Esophagus muscularis mucosa (tissue), 4 donors: Measurements from ENCODE around the gene FAM181A. TPM values are rescaled to one million over a fixed set of nuclear protein-coding genes. Genes with fewer than 3 reads are reported as not detected.

Source experiments
- DNase-seq: peaks from one replicate; pipeline ENCODE4 v3.0.0-alpha.2; 2017; ENCODE audit errors: extremely low spot score
- H3K27ac ChIP-seq, 4 donors: fragments of 200-600 bp; sonication (generic); replicated peaks in 1 of 4; 1 replicate in 3 of 4; 2 replicates in 1 of 4; pipeline ENCODE4 v1.5.1; 2016 to 2019; ENCODE audit warnings: mild to moderate bottlenecking in 1 of 4
- H3K27me3 ChIP-seq, 4 donors: fragments of 200-600 bp; sonication (generic); one replicate each; pipeline versions ENCODE4 v1.5.1 to v1.6.0; 2016 to 2019
- H3K36me3 ChIP-seq, 4 donors: fragments of 200-600 bp; sonication (generic); one replicate each; pipeline ENCODE4 v1.5.1; 2016 to 2019
- H3K4me1 ChIP-seq, 4 donors: fragments of 200-600 bp; sonication (generic); one replicate each; pipeline ENCODE4 v1.5.1; 2016 to 2019
- H3K4me3 ChIP-seq, 4 donors: fragments of 200-600 bp; sonication (generic); 1 replicate in 2 of 4; 2 replicates in 2 of 4; pipeline ENCODE4 v1.5.1; 2016 to 2019; ENCODE audit warnings: mild to moderate bottlenecking in 4 of 4, moderate library complexity in 1 of 4
- H3K9me3 ChIP-seq, 4 donors: fragments of 200-600 bp; sonication (generic); 1 replicate in 3 of 4; 2 replicates in 1 of 4; pipeline ENCODE4 v1.5.1; 2016 to 2019
- CTCF ChIP-seq, 3 experiments: fragments of 200-600 bp in 2 of 3; fragments of 450-650 bp in 1 of 3; sonication (generic) in 2 of 3; IDR thresholded peaks; one replicate each; pipeline ENCODE4 v1.5.1; 2017 to 2019; ENCODE audit warnings: antibody characterized with exemption in 3 of 3, mild to moderate bottlenecking in 2 of 3, moderate library complexity in 1 of 3
- EP300 ChIP-seq: sonication (generic); formaldehyde crosslinking; IDR thresholded peaks from one replicate; pipeline ENCODE4 v1.6.1; 2017; ENCODE audit warnings: antibody characterized with exemption
- POLR2A ChIP-seq: fragments of 450-650 bp; IDR thresholded peaks from one replicate; pipeline ENCODE4 v1.6.1; 2017; ENCODE audit warnings: antibody characterized with exemption, moderate library complexity, mild to moderate bottlenecking, low read depth
- POLR2AphosphoS5 ChIP-seq, 2 donors: sonication (generic); formaldehyde crosslinking; IDR thresholded peaks; one replicate each; pipeline ENCODE4 v1.6.1; 2017; ENCODE audit warnings: antibody characterized with exemption in 2 of 2
- WGBS: methylation state at CpG from one replicate; pipeline ENCODE4 v1.1.5; 2018; 5-methylcytosine and 5-hydroxymethylcytosine counted together
- intact Hi-C: fragments of 100-400 bp; cut with DNase I; formaldehyde crosslinking; loops from one replicate; pipeline ENCODE4 v1.15.1; 2023
- total RNA-seq, 4 donors: library from RNA; depleted of rRNA; stranded (reverse); fragments of >200 nt; gene quantifications; one replicate each; pipeline versions ENCODE4 v1.1.0 to v1.2.1, GENCODE V29; 2016

Gene FAM181A
- total RNA-seq, 4 donors from 2014 or later, result not detected

DNA sequence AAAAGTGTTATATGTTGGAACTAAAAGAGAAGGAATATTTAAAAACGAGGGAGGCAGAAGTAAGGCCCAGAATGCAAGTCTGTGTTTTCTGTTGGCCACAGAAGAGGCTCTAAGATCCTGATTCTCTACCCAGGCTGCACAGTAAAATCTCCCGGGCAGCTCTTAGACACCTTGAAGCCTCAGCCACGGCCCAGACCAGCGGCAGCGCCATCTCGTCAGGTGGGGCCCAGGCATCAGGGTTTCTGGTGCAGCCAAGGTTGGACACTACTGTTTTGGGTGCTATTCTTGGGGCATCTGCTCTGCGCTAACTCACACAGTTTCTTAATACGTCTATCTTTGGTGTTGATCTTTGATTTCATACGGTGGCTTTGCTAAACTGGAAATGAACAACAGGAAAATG, 16.8 kb downstream of the FAM181A start:
- Histone ChIP-seq H3K4me3 (no peak overlapping the region), H3K36me3 (peaks cover 12 to 58% (median 38%) of the 10 kb centered on the region in 4 donors), H3K4me1 (peaks cover 37 to 79% (median 72%) of the 10 kb centered on the region in 4 donors), H3K27me3 (peaks cover 0 to 6% (median 0%) of the 10 kb centered on the region in 4 donors), H3K27ac (peak overlapping the region; percentile 80 to 94 (median 88)), H3K9me3 (no peaks in the 10 kb centered on the region)
- WGBS, result 74% methylated on average over 9 of the region's 9 CpGs
- no peak for DNase-seq
- no peak for TF ChIP-seq CTCF (IDR thresholded peaks at IDR 0.05)
- no peak for TF ChIP-seq POLR2A
- no peak for TF ChIP-seq EP300
- intact Hi-C loops, result no loop called here

GRCh38 chr14:93944348-93945069, 17.4 kb downstream of the FAM181A start:
- Histone ChIP-seq H3K27ac (peak overlapping the region; percentile 80 to 94 (median 88)), H3K4me3 (no peak overlapping the region), H3K9me3 (no peaks in the 10 kb centered on the region), H3K36me3 (peaks cover 12 to 61% (median 38%) of the 10 kb centered on the region in 4 donors), H3K4me1 (peaks cover 37 to 74% (median 66%) of the 10 kb centered on the region in 4 donors), H3K27me3 (peaks cover 0 to under 1% (median 0%) of the 10 kb centered on the region in 4 donors)
- no peak for DNase-seq
- no peak for TF ChIP-seq POLR2A
- no peak for TF ChIP-seq EP300
- no peak for TF ChIP-seq POLR2AphosphoS5 (IDR thresholded peaks at IDR 0.05)
- TF ChIP-seq CTCF (IDR thresholded peaks at IDR 0.05), result no peak
- 77% methylated on average over 12 of the region's 16 CpGs for WGBS
- intact Hi-C loops, result no loop called here

DNA sequence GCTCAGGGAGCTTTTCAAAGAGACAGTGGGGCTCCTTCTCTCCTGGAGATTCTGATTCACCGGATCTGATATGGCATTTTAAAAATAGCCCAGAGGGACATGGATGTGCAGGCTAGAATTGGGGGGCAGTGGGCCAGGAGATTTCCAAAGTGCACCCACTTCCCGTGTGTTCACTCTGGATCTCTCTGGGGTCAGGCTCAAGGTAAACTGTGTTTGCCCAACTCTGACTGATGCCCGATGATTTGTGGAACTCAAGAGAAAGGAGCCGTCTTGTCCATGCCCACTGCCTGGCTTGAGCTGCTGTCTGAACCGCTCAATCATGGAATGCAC, 17.9 kb downstream of the FAM181A start:
- WGBS, result 84% methylated on average over 3 of the region's 5 CpGs
- DNase-seq, result no peak
- intact Hi-C loops, result no loop called here
- Histone ChIP-seq H3K9me3 (no peaks in the 10 kb centered on the region), H3K36me3 (peaks cover 12 to 67% (median 43%) of the 10 kb centered on the region in 4 donors), H3K27me3 (no peaks in the 10 kb centered on the region), H3K4me3 (no peak overlapping the region), H3K4me1 (peaks cover 34 to 68% (median 61%) of the 10 kb centered on the region in 4 donors), H3K27ac (peak overlapping the region; percentile 80 to 94 (median 88))
- TF ChIP-seq POLR2A, result no peak
- TF ChIP-seq EP300, result no peak
- TF ChIP-seq CTCF (IDR thresholded peaks at IDR 0.05), result no peak
- no peak for TF ChIP-seq POLR2AphosphoS5 (IDR thresholded peaks at IDR 0.05)

DNA sequence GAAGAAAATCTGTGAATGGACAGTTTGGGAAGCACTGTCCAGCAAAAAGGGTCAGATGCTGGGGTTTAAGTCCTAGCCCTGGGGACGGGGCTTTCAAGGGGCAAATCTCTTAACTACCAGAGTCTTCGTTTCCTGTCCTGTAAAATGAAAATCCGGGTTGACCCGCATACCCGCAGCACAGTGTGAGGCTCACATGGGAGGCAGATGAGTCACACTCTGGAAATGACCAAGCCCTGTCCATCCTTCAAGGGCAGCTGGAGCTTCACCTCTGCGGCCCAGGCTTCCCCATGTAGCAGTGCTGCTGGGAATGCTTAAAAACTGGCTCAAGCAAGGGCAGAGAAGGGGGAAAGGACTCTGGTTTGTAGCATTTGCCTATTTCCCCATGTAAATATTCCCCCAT, 19.0 kb downstream of the FAM181A start:
- intact Hi-C loops, result no loop called here
- TF ChIP-seq POLR2A, result no peak
- TF ChIP-seq POLR2AphosphoS5 (IDR thresholded peaks at IDR 0.05), result no peak
- TF ChIP-seq CTCF (IDR thresholded peaks at IDR 0.05), result no peak
- TF ChIP-seq EP300, result no peak
- Histone ChIP-seq H3K27ac (peak overlapping the region; percentile 80 to 94 (median 88)), H3K27me3 (no peaks in the 10 kb centered on the region), H3K36me3 (peaks cover 12 to 72% (median 52%) of the 10 kb centered on the region in 4 donors), H3K9me3 (no peaks in the 10 kb centered on the region), H3K4me3 (no peak overlapping the region), H3K4me1 (peaks cover 34 to 61% (median 52%) of the 10 kb centered on the region in 4 donors)
- 55% methylated on average over 6 of the region's 6 CpGs for WGBS
- no peak for DNase-seq
